Measurements from ENCODE around the gene SKA2. TPM values are rescaled to one million over a fixed set of nuclear protein-coding genes. Genes with fewer than 3 reads are reported as not detected.

The SKA2 gene
- total and polyA plus RNA-seq, 2 of the 8 experiments (the other 6 are each of a cell fraction or from before 2014, with no cell fraction given): 15.6 to 95.8 TPM

DNA sequence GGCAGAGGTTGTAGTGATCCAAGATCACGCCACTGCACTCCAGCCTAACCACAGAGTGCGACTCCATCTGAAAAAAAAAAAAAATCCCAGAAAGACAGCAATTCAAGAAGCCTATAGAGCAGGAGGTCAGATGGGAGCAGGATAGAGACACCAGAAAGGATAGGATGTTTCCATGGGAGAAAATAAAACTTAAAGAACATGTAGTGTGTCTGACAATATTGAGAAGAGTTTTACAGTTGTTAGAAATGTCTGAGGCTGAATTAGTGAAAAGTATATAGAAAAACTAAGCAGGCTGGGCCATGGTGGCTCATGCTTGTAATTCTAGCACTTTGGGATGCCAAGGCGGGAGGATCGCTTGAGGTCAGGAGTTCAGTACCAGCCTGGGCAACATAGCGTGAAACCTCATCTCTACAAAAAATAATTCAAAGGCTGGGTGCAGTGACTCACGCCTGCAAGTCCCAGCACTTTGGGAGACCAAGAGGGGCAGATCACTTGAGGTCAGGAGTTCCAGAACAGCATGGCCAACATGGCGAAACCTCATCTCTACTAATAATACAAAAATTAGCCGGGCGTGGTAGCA, 33.0 kb downstream of the SKA2 start:
- H3K14ac ChIP-seq (ENCODE audit: insufficient read length): no peak overlapping the region
- H2AFZ ChIP-seq (ENCODE audit: low read length): no peak overlapping the region
- H2BK5ac ChIP-seq (ENCODE audit: low read depth, low read length): no peak overlapping the region
- ChIA-PET CTCF (ENCODE audit: partially characterized antibody) (interaction anchor here (0.6 kb wide), 1 partner anchor 68 kb away, joined by 3 read pairs; no protein-coding TSS in a partner anchor), POLR2A (ENCODE audit: partially characterized antibody) (interaction anchor here (0.7 kb wide), 1 partner anchor 38 kb away, joined by 3 read pairs; no protein-coding TSS in a partner anchor)
- no peak overlapping the region for H3K4me3 ChIP-seq (ENCODE audit: extremely low read depth in 1 of 4, insufficient read depth in 2 of 4, low read depth in 3 of 4, low read length in 4 of 4)
- peaks cover 2 to 18% (median 5%) of the 10 kb centered on the region in 4 experiments; a peak in 5 of 8 replicates for H3K36me3 ChIP-seq (ENCODE audit: control insufficient read depth in 2 of 4, insufficient read depth in 4 of 4, low read length in 3 of 4)
- no peak overlapping the region for H3K4ac ChIP-seq (replicated peaks; ENCODE audit: insufficient read length, low read depth, low read length)
- no peaks in the 10 kb centered on the region for H3K4me1 ChIP-seq (replicated peaks in 1 of 4; ENCODE audit: control insufficient read depth in 3 of 4, insufficient read depth in 4 of 4, low read length in 3 of 4)
- H4K8ac ChIP-seq (ENCODE audit: extremely low read depth, insufficient read depth, low read length): no peak overlapping the region
- no peaks in the 10 kb centered on the region for H3K27me3 ChIP-seq (replicated peaks in 1 of 4; ENCODE audit: control insufficient read depth in 3 of 4, extremely low read depth in 1 of 4, insufficient read depth in 3 of 4, low read length in 3 of 4)
- no peak overlapping the region for H2BK12ac ChIP-seq (ENCODE audit: low read depth, low read length)
- H3K79me1 ChIP-seq (ENCODE audit: low read depth, low read length): no peaks in the 10 kb centered on the region
- no peaks in the 10 kb centered on the region for H3K23me2 ChIP-seq (ENCODE audit: low read depth, low read length)
- 90% methylated on average over 9 of the region's 9 CpGs; no CpG with 5 or more reads in 1 of the 2 experiments for WGBS, 2 experiments (ENCODE audit: extremely low coverage in 1 of 2, insufficient coverage in 1 of 2, insufficient read length in 1 of 2, insufficient replicate concordance in 2 of 2, low coverage in 1 of 2, low lambda C conversion rate in 2 of 2, missing lambda C conversion rate in 1 of 2)
- no peak overlapping the region for H3K4me2 ChIP-seq (ENCODE audit: insufficient read depth in 1 of 2, low read depth in 2 of 2, low read length in 2 of 2)
- H2BK15ac ChIP-seq (ENCODE audit: low read length): no peak overlapping the region
- no peak overlapping the region for H3K18ac ChIP-seq (ENCODE audit: extremely low read depth, low read length)
- H3K9ac ChIP-seq (replicated peaks in 1 of 4; ENCODE audit: extremely low read depth in 1 of 4, low read depth in 3 of 4, low read length in 3 of 4): no peak overlapping the region
- H2BK120ac ChIP-seq (replicated peaks; ENCODE audit: low read depth, low read length): no peak overlapping the region
- no peak overlapping the region for H4K5ac ChIP-seq (ENCODE audit: insufficient read length, low read depth, low read length)
- no peak overlapping the region for H4K91ac ChIP-seq (replicated peaks; ENCODE audit: insufficient read length, low read length)
- H2BK20ac ChIP-seq (ENCODE audit: low read length): no peak overlapping the region
- FAIRE-seq: no peak
- H3K27ac ChIP-seq (ENCODE audit: low read depth, low read length): no peak overlapping the region
- H2AK5ac ChIP-seq (ENCODE audit: low read depth, low read length): no peak overlapping the region
- peaks cover 2 to 6% of the 10 kb centered on the region in 2 experiments for H4K20me1 ChIP-seq (replicated peaks in 1 of 2; ENCODE audit: control insufficient read depth in 1 of 2, insufficient read depth in 2 of 2, low read length in 2 of 2)
- DNase-seq (ENCODE audit: low read depth in 1 of 2, low spot score in 2 of 2): no peak
- H3K23ac ChIP-seq (ENCODE audit: insufficient read length): no peak overlapping the region
- no peak overlapping the region for H3K56ac ChIP-seq (replicated peaks; ENCODE audit: insufficient read length, low read depth, low read length)
- peaks cover 0 to 3% of the 10 kb centered on the region in 2 experiments; a peak in 1 of 4 replicates for H3K79me2 ChIP-seq (ENCODE audit: control insufficient read depth in 1 of 2, insufficient read depth in 2 of 2, low read length in 2 of 2)
- no peaks in the 10 kb centered on the region for H3K9me3 ChIP-seq (ENCODE audit: insufficient read depth in 2 of 2, low read depth in 1 of 2, low read length in 1 of 2)
